ENCODE data around the gene CORO2A. TPM values are rescaled to one million over a fixed set of nuclear protein-coding genes. Genes with fewer than 3 reads are reported as not detected.

CORO2A gene
- total RNA-seq, 1 experiment from 2014 or later = 15.8 TPM

- no peak overlapping the region for H3K4ac ChIP-seq (ENCODE audit: low read depth, low read length)
- TF ChIP-seq CTCF (conservative IDR thresholded peaks at IDR 0.05) = no peak
- no peak overlapping the region for H3K23ac ChIP-seq (ENCODE audit: insufficient read length, low read depth, low read length)
- H4K5ac ChIP-seq (ENCODE audit: insufficient read length, low read depth, low read length) = no peak overlapping the region
- peaks cover 13% of the 10 kb centered on the region for H3K4me1 ChIP-seq (ENCODE audit: insufficient read depth, low read length)
- no peak overlapping the region for H3T11ph ChIP-seq (ENCODE audit: low read length)
- no peak overlapping the region for H2AK5ac ChIP-seq (ENCODE audit: insufficient read length, low read length)
- WGBS (ENCODE audit: extremely low coverage, insufficient read length, low lambda C conversion rate) = no CpG with 5 or more reads among the region's 3 CpGs
- no peak overlapping the region for H3K14ac ChIP-seq (ENCODE audit: insufficient read depth, low read length)
- DNase-seq = no peak
- Mint-ChIP-seq H3K4me3 (no peak overlapping the region), H3K4me1 (peaks cover 38 to 41% of the 10 kb centered on the region in 2 experiments), H3K27me3 (ENCODE audit: low read depth) (no peaks in the 10 kb centered on the region), H3K36me3 (ENCODE audit: insufficient read depth in 1 of 3, low read depth in 3 of 3) (peaks cover 3 to 19% (median 4%) of the 10 kb centered on the region in 3 experiments; a peak in 4 of 7 replicates), H3K27ac (no peak overlapping the region), H3K9me3 (no peaks in the 10 kb centered on the region)
- no peaks in the 10 kb centered on the region for H3K79me1 ChIP-seq (ENCODE audit: insufficient read depth, low read depth, low read length, poor library complexity, severe bottlenecking)
- H3K56ac ChIP-seq (ENCODE audit: insufficient read length, low read depth, low read length) = no peak overlapping the region
- no peaks in the 10 kb centered on the region for H4K20me1 ChIP-seq (ENCODE audit: control insufficient read depth, insufficient read depth, insufficient read length)
- H3K27me3 ChIP-seq (ENCODE audit: insufficient read depth, low read length) = no peaks in the 10 kb centered on the region
- H3K18ac ChIP-seq (ENCODE audit: insufficient read length, low read depth, low read length) = no peak overlapping the region
- H2BK12ac ChIP-seq (ENCODE audit: insufficient read length, low read depth, low read length) = no peak overlapping the region
- no peak overlapping the region for H3K27ac ChIP-seq (ENCODE audit: insufficient read length, low read depth, low read length)
- H3K4me2 ChIP-seq (ENCODE audit: insufficient read depth, insufficient read length, low read length) = no peak overlapping the region
- no peaks in the 10 kb centered on the region for H3K9me3 ChIP-seq (ENCODE audit: control insufficient read depth, low read depth, low read length)
- H2BK20ac ChIP-seq (ENCODE audit: low read depth, low read length, poor library complexity, severe bottlenecking) = no peak overlapping the region
- H2BK120ac ChIP-seq (ENCODE audit: low read depth, low read length, poor library complexity, severe bottlenecking) = no peak overlapping the region
- no peak overlapping the region for H4K8ac ChIP-seq (replicated peaks; ENCODE audit: insufficient read length, low read depth, low read length)
- no peaks in the 10 kb centered on the region for H3K79me2 ChIP-seq (ENCODE audit: insufficient read depth, low read length)
- H3K9ac ChIP-seq (ENCODE audit: extremely low read depth, insufficient read length, low read length) = no peak overlapping the region
- no peak overlapping the region for H2BK15ac ChIP-seq (ENCODE audit: low read depth, low read length)
- H2BK5ac ChIP-seq (ENCODE audit: insufficient read length, low read length) = no peak overlapping the region
- H4K91ac ChIP-seq (ENCODE audit: insufficient read length, low read depth, low read length) = no peak overlapping the region
- no peaks in the 10 kb centered on the region for H3K23me2 ChIP-seq (ENCODE audit: insufficient read length, low read depth, low read length, poor library complexity, severe bottlenecking)
- no peak overlapping the region for H2AFZ ChIP-seq (ENCODE audit: low read length)
These were observed 24.0 kb upstream of the CORO2A start for GRCh38 chr9:98216391-98216790.
